GM12874 (cell line): ENCODE results near the gene PDE4D.

Source experiments
- TF ChIP-seq, protein P1 (sequence below): IDR thresholded peaks from 2 replicates; pipeline ENCODE4 v1.5.1; 2011; ENCODE audit warnings: low read depth, mild to moderate bottlenecking, control low read depth, low read length, moderate library complexity; ENCODE audit not compliant: insufficient read depth

PDE4D gene

DNA sequence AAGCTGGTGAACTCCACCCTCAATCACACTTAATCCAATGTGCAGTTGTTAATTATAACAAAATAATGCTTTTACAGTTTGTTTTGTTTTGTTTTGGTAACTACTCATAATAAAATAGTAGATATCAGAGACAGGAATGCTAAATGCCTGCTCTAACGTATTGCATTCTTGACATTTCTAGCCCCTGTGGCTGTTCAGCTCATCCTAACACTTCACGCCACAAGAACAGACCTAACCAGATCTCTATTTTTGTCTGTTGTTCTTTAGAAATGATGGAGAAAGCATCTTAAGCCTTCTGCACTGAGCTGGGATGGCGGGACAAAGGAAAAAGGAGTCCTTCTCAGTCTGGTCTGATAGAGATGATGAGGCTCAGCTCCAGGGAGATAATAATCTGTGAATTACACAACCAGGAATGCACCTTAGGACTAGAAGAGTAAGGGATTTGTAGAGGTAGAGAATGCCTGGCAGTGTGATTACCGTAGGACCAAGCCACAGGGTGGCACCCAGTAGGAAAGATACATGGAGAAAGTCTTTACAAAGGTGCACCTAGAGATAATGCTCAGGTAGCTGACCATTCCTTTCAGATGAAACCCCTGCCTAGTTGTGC is 628.8 kb downstream of the PDE4D start:
- TF ChIP-seq, protein P1, sequence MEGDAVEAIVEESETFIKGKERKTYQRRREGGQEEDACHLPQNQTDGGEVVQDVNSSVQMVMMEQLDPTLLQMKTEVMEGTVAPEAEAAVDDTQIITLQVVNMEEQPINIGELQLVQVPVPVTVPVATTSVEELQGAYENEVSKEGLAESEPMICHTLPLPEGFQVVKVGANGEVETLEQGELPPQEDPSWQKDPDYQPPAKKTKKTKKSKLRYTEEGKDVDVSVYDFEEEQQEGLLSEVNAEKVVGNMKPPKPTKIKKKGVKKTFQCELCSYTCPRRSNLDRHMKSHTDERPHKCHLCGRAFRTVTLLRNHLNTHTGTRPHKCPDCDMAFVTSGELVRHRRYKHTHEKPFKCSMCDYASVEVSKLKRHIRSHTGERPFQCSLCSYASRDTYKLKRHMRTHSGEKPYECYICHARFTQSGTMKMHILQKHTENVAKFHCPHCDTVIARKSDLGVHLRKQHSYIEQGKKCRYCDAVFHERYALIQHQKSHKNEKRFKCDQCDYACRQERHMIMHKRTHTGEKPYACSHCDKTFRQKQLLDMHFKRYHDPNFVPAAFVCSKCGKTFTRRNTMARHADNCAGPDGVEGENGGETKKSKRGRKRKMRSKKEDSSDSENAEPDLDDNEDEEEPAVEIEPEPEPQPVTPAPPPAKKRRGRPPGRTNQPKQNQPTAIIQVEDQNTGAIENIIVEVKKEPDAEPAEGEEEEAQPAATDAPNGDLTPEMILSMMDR = no peak

DNA sequence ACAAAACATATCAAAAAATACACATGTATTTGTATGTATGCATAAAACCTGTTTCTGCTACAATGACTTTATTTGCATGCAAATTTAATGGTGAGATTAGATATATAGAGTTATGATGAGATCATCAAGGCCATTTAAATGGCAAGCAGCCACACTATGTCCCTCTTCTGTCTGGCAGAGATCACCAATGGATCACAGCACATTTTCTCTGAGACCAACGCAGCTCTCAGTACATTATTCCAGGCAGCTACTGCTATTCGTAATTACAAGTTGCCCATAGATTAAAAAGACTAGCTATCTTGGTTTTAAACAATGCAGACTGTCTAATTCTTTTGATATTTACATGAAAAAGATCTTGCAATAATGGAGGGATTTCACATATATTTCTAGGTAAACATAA is 629.5 kb downstream of the PDE4D start:
- TF ChIP-seq, protein P1 = no peak

DNA sequence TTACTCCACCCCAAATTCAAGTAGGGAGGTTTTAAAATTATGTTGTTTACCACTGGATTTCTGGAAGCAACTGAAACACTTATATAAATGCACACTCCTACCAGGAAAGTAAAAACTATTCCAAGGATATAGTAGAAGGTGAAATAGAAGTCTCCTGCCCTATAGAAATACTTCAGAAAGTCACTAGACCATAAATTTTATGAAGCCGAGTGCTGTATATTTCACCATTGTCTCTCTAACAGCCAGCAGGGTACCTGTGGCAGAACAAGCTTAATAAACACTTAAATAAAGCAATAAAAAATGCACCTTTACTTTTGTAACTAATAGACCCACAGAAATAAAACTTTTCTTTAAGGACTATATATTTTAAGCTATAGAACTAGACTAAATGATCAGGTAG is 631.6 kb downstream of the PDE4D start:
- TF ChIP-seq, protein P1 = no peak

DNA sequence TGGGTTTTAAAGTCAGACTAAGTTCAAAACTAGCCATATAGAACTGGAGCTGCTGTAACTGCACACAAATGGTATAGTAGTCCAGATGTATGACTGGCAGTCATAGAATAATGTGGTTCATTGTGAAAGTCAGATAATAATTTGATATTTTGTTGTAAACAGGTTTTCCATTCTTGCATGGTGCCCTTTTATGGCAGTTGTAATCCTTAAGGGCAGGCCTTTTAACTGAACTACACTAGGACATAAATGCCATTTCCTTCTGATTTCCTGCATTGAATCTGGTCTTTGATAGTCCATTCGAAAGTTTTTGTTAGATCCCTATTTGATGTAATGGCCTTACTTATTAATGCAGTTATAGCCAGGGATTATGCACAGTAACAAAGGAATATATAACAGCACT is 632.6 kb downstream of the PDE4D start:
- TF ChIP-seq, protein P1 = no peak

DNA sequence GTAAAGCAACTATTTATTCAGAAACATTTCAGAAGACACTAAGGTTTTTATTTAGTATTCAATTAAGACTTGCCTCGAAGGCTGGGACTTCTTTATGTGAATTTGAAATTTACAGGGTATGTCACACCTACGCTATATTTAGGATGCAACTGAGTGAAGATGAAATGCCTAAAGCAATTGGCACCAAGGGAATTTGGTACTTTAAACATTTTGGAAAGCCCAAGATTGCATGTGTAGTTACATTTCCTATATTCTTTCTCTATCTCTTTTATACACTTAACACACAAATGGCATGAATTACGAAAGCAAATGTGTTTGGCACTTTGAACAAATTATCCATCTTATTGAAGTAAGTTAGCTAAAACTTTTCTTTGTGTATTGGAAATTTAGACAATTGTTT is 633.3 kb downstream of the PDE4D start:
- TF ChIP-seq, protein P1 = no peak

DNA sequence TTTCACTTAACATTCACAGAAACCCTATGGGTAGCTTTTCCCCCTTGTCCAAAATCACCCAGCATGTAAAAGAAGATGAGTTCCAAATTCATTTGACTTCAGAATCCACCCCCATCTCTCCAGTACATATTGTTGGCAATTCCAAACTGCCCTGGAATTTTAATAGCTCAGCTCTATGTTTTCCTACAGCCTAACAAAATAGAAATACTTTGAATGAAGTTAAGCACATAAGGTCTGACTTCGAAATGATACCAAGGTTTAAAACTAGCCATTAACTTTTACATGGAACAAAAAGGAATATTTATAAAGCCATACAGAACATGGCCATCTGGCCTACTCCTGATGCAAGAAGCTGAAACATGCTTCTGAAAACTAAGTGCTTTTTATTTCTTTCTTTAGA is 634.3 kb downstream of the PDE4D start:
- TF ChIP-seq, protein P1 = no peak

DNA sequence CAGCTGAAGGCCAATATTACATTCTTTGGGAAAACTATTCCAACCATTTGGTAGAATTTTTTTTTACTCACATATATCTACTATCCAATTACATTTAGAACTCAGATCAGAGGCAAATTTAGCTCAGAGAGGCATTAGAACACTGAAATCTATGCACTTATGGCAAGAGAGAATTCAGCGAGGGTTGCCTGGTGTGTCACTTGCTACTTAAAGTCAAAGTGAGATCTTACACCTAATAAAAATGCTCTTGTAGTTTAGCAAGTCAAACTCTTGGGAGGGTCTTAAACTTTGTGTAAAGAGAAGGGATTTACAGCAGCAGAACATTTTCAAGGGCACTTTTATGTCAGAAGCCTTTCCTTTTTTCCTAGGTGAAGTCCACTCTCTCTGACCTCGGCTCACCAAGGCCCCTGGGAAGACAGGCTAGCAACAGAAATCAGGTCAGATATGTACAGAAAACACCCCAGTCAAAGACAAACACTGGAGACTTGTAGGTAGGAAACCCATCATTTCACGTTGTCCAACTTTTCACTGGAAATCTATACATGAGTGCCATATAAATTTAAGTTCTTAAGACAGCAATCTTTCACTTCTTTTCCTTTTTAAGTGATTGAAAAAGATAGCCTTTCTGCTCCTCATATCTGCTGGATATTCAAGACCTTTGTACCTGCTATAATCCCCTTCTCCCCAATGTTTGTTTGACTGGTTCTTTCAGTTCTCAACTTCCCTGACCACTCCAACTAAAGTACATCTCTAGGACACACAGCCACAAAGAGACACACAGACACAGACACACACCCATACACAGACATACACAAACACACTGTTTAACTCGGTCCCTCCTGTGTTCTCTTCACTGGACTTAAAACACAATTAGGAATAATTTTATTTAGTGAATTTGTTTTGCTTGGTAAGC is 635.8 kb downstream of the PDE4D start:
- TF ChIP-seq, protein P1 = no peak
